OCI-M2 (cell line): Measurements from ENCODE around the gene AGPS.

Source experiments
- DNase-seq: peaks from one replicate; lab custom pipeline; 2025; ENCODE audit not compliant: unreplicated experiment; lab: John Stamatoyannopoulos, UW

AGPS gene

DNA sequence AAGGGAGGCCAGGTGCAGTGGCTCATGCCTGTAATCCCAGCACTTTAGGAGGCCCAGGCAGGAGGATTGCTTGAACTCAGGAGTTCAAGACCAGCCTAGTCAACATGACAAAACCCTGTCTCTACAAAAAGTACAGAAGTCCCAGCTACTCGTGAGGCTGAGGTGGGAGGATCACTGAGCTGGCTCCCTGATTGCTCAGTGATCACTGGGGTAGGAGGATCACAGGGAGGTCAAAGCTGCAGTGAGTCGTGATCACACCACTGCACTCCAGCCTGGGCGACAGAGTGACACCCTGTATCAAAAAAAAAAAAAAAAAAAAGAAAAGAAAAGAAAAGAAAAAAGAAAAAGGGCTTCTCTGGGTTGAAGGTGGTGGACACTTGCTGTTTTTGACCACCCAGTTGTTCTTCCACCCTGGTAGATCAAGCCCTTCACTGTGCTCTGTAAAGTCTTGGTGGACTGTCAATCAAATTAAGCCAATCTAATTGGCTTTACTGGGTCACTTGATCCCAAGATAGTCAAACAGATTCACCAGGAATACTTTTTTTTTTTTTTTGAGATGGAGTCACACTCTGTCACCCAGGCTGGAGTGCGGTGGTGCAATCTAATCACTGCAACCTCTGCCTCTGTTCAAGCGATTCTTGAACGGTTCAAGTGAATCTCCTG is 191.6 kb downstream of the AGPS start:
- DNase-seq: no peak

DNA sequence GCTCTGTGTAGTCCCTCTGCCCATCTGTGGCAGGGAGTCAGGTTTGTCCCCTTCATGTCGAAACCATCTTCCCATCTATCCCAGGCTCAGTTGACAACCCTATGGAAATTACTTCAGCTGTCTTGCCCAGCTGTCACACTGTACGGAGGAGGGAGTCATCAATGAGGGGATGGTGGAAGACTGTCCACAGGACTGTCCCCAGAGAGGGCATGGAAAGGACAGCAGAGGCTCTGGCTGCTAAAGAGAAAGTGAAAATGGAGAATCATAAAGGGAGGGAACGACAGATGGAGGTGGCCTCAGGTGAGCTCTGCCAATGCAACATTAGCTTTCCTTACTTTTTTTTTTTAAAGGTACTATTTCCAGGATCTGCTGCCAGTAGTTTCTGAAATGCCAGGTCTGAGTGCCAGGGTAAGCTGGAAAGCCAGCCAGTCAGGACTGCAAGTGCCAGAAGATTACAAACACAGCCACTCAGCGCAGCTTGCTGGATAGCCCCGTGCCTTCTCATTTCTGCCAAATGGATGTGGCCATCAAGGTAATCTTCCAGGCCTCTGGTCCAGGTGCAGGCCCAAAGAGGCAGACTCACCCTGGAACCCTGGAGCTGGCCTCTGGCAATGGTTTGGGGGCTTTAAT is 192.8 kb downstream of the AGPS start:
- no peak for DNase-seq

DNA sequence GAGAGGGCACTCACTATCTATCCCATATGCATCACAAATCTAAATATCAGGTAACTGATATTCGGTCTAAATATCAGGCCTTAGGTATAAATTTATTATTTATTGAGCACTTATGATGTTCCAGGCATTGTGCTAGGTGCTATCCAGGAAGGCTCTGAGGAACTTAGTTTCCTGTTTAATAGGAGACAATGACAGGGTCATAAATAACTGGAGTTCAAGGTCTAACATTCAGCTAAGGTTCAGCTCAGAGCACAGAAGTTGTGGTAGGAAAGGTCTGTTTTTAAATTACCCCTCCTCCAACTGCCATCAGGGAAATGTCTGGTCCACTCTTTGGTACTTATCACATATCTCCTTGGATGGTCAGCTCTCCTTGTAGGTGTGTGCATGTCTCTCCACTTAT is 193.6 kb downstream of the AGPS start:
- DNase-seq: no peak

DNA sequence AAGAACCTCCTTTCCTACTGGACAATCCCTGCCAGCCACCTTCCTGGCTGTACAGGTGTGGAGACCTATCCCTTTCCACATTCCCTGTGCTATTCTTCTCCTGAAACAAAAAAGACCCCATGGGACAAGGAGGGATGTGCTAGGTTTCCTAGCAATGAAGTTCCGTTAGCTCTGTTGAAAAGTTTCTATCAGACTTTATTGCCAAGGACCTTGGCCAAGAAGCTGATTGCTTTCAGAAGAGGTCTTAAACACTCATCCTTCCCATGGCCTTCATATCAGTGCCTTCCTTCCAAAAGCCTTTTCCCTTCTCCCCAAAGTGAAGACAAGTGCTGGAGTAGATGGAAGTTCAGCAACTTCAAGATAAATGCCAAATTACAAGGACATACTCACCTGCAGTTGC is 194.8 kb downstream of the AGPS start:
- no peak for DNase-seq

DNA sequence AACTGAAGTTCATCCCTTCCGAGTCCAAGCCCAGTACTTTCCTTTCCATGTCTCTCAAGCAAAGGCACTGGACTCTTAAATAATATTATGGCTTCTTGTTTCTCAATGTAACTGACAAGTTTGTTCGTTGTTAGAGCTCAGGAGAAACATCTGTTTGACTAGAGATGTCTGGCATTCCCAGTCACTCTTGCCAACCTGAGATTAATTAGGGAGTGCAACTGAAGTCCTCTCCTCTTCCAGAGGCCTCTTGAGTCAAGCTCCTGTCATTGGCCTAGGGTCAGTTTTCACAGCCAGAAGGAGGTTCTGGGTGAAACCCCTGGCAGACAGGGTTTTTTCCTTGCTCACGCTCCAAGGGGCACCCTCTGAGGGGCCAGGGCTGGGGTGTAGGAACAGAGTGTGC is 196.1 kb downstream of the AGPS start:
- DNase-seq: no peak

DNA sequence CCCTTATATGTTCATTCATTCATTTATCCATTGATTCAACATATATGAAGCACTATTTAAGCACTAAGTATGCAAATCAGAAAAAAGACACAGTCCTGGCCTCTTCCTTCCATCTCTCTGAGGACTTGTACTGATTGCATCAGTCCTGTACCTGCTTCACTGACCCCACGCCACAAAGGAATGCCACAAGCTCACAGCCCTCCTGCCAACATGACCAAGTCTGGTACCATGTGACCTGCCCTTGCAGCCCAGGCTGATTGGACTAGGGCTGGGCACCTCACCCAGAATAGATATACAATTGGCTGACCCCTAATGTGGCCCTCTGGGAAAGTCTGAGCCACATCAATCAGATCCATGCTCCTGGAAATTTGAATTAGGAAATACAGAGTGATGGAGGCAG is 196.6 kb downstream of the AGPS start:
- no peak for DNase-seq

DNA sequence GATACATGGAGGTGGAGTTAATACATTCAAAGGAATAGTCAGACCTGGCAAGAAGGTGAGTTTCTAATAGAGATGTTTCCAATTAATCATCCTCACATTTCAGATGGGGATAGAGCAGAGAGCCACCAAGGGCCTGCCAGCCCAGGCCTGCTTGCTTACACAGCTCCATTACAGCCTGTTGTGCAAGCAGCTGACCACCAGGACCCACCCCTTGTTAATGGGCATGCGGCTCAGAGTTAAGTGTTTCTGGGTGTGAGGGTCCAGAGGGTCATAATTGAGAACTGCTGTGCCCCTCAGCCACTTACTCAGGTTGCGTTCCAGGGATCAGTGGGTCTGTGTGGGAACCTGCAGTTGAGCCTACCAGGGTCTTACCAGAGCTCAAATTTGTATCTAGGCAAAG is 199.8 kb downstream of the AGPS start:
- no peak for DNase-seq

DNA sequence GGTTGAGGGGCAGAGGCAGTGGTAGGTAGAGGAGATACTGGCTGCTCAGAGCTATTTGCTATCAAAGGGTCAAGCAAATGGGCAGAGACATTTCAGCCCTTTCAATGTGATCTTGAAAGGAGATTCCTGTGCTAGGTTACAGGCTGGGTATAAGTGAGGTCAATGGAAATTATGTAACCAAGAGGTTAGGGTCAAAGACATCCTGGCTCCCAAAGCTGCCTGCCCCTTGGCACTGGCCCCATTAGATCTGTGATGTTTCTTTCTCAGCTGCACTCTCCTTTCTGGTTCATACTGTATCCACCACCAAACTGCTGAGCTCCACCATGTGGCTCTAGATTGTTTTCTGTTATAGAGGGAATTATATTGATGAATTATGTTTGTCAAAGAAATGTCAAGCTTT is 200.4 kb downstream of the AGPS start:
- no peak for DNase-seq

DNA sequence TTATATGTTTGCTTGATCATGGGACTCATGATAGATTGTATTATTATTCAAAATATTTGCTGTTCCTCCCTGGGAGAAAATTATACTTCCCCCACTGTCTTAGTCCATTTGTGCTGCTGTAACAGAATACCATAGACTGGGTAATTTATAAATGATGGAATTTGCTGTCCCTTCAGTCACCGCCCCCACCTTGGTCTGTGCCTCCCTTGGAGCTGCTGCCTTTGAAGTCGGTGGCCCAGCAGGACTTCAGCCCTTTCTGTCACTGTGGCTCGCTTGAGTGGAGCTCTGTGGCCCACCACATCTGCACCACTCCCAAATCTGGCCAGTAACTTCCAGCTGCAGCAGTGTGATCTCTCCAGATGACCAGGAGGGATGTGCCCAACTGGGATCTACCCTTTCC is 200.8 kb downstream of the AGPS start:
- no peak for DNase-seq
